Suprapubic skin (tissue), 3 donors: ENCODE results near the gene SLCO2A1.

Experiments
- POLR2AphosphoS5 ChIP-seq, 3 donors: sonication (generic); formaldehyde crosslinking; IDR thresholded peaks; one replicate each; pipeline ENCODE4 v1.6.1; 2017; ENCODE audit warnings: antibody characterized with exemption in 3 of 3
- TF ChIP-seq, protein P1 (sequence below), 2 donors: fragments of 200-600 bp in 1 of 2; fragments of 450-650 bp in 1 of 2; sonication (generic) in 1 of 2; IDR thresholded peaks; one replicate each; pipeline ENCODE4 v1.5.1; 2016 to 2019; ENCODE audit warnings: antibody characterized with exemption in 2 of 2, mild to moderate bottlenecking in 1 of 2, moderate library complexity in 1 of 2

DNA sequence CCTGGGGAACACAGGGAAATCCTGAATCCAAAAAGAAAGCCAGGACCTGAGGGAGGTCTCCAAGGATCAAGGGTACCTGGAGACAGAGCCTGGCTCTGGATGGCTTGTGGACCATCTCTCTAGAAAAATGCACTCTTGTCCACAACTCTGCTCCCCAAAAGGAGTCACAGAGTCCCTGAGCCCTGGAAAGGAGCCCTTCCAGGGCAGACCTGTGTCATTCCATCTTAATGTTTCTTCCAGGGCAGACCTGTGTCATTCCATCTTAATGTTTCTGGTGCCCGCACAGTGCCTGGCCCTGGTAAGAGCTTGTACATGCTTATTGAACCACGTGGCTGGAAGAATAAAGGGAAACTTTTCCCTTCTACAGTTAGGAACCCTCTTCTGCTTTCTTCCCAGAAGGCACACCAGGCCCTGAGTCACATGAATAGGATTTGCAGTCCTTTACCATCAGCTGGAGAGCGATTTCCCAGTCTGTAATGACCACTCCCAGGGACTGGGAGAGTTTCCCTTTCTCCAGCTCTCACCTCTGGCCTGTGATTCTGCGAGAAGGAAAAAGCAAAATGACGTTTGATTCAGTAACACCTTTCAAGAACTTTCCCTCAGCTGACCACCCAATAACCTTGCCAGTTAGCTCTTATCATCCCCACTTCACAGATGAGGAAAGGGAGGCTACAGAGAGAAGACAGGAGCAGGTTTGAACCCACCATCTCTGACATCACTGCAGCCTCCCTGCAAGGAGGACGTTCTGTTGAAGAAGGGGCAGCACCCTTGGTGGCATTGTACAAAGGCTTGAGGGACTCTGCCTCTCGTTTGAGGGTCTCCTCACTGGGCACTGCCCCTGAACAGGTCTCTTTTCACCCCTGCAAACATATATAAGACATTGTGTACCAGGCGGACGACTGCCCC lies 35.8 kb upstream of the SLCO2A1 start:
- TF ChIP-seq POLR2AphosphoS5 (IDR thresholded peaks at IDR 0.05): no peak
- TF ChIP-seq, protein P1, sequence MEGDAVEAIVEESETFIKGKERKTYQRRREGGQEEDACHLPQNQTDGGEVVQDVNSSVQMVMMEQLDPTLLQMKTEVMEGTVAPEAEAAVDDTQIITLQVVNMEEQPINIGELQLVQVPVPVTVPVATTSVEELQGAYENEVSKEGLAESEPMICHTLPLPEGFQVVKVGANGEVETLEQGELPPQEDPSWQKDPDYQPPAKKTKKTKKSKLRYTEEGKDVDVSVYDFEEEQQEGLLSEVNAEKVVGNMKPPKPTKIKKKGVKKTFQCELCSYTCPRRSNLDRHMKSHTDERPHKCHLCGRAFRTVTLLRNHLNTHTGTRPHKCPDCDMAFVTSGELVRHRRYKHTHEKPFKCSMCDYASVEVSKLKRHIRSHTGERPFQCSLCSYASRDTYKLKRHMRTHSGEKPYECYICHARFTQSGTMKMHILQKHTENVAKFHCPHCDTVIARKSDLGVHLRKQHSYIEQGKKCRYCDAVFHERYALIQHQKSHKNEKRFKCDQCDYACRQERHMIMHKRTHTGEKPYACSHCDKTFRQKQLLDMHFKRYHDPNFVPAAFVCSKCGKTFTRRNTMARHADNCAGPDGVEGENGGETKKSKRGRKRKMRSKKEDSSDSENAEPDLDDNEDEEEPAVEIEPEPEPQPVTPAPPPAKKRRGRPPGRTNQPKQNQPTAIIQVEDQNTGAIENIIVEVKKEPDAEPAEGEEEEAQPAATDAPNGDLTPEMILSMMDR (IDR thresholded peaks at IDR 0.05): no peak
